NCI-H2196 (cell line): ENCODE data around the gene STEAP1.

Experiments used
- DNase-seq: peaks from one replicate; lab custom pipeline; 2025; ENCODE audit not compliant: unreplicated experiment; lab: John Stamatoyannopoulos, UW

STEAP1 gene

GRCh38 chr7:90211391-90212148 is 57.3 kb downstream of the STEAP1 start, which contains the start of gene STEAP2:
Gene STEAP2, plus strand, starts transcription at chr7:90211740. Its CDS starts 13,343 bp downstream, at chr7:90225083.
- peak; percentile 72 for DNase-seq

- no peak for DNase-seq
Measured at GRCh38 chr7:90212149-90212495, 57.9 kb downstream of the STEAP1 start.

GRCh38 chr7:90213521-90213920 is 59.3 kb downstream of the STEAP1 start:
- DNase-seq = no peak
